ENCODE data around the gene FAM135A. TPM values are rescaled to one million over a fixed set of nuclear protein-coding genes. Genes with fewer than 3 reads are reported as not detected.

FAM135A gene
- total RNA-seq, 1 donor from 2014 or later: 24.1 TPM

GRCh38 chr6:70507161-70507560, 93.9 kb downstream of the FAM135A start:
- Histone ChIP-seq H3K27me3 (no peaks in the 10 kb centered on the region), H3K27ac (no peak overlapping the region), H3K36me3 (peaks cover 24% of the 10 kb centered on the region), H3K9me3 (no peaks in the 10 kb centered on the region), H3K4me1 (no peaks in the 10 kb centered on the region), H3K4me3 (no peak overlapping the region)
- ATAC-seq (no peak), DNase-seq (no peak)
- intact Hi-C loops (cut with DNase I): no loop called here
- TF ChIP-seq CTCF (IDR thresholded peaks at IDR 0.05): no peak

GRCh38 chr6:70508953-70509352, 95.6 kb downstream of the FAM135A start:
- Histone ChIP-seq H3K4me3 (no peak overlapping the region), H3K4me1 (no peaks in the 10 kb centered on the region), H3K27me3 (no peaks in the 10 kb centered on the region), H3K36me3 (peaks cover 11% of the 10 kb centered on the region), H3K27ac (no peak overlapping the region), H3K9me3 (no peaks in the 10 kb centered on the region)
- TF ChIP-seq CTCF (IDR thresholded peaks at IDR 0.05): no peak
- no peak for ATAC-seq
- intact Hi-C loops (cut with DNase I): no loop called here
- no peak for DNase-seq

GRCh38 chr6:70510600-70510999, 97.3 kb downstream of the FAM135A start:
- H3K27me3 ChIP-seq: no peaks in the 10 kb centered on the region
- H3K9me3 ChIP-seq: no peaks in the 10 kb centered on the region
- no peak overlapping the region for H3K4me3 ChIP-seq
- DNase-seq: no peak
- TF ChIP-seq CTCF (IDR thresholded peaks at IDR 0.05): no peak
- H3K4me1 ChIP-seq: no peaks in the 10 kb centered on the region
- no peak overlapping the region for H3K27ac ChIP-seq
- intact Hi-C loops (cut with DNase I): no loop called here
- no peak for ATAC-seq
- H3K36me3 ChIP-seq: peaks cover 3% of the 10 kb centered on the region

- Histone ChIP-seq H3K27me3 (no peaks in the 10 kb centered on the region), H3K4me3 (no peak overlapping the region), H3K4me1 (no peaks in the 10 kb centered on the region), H3K27ac (no peak overlapping the region), H3K9me3 (no peaks in the 10 kb centered on the region), H3K36me3 (peaks cover 1% of the 10 kb centered on the region)
- ATAC-seq (no peak), DNase-seq (no peak)
- TF ChIP-seq CTCF (IDR thresholded peaks at IDR 0.05): no peak
- intact Hi-C loops (cut with DNase I): no loop called here
Measured at GRCh38 chr6:70518723-70519122, 105.4 kb downstream of the FAM135A start.

GRCh38 chr6:70520575-70520974, 107.3 kb downstream of the FAM135A start:
- no peak for DNase-seq
- Histone ChIP-seq H3K27ac (no peak overlapping the region), H3K4me1 (no peaks in the 10 kb centered on the region), H3K27me3 (no peaks in the 10 kb centered on the region), H3K4me3 (no peak overlapping the region), H3K9me3 (no peaks in the 10 kb centered on the region), H3K36me3 (peaks cover 11% of the 10 kb centered on the region)
- no peak for ATAC-seq
- peak; percentile 28 for TF ChIP-seq CTCF (IDR thresholded peaks at IDR 0.05)
- intact Hi-C loops (cut with DNase I): no loop called here

- no peak for ATAC-seq
- Histone ChIP-seq H3K27me3 (no peaks in the 10 kb centered on the region), H3K9me3 (no peaks in the 10 kb centered on the region), H3K36me3 (peaks cover 12% of the 10 kb centered on the region), H3K27ac (no peak overlapping the region), H3K4me3 (no peak overlapping the region), H3K4me1 (no peaks in the 10 kb centered on the region)
- intact Hi-C loops (cut with DNase I): no loop called here
- TF ChIP-seq CTCF (IDR thresholded peaks at IDR 0.05): no peak
- DNase-seq: no peak
Measured at GRCh38 chr6:70524721-70525286, 111.5 kb downstream of the FAM135A start.
